OCI-LY1 (cell line): Measurements from ENCODE around the gene PIP5K1C.

ENCODE experiments used
- H2AFZ ChIP-seq: fragments of 200-600 bp; sonication (generic), shearing (Covaris generic); 2 replicates; pipeline ENCODE4 v1.6.0; 2014; ENCODE audit warnings: antibody characterized with exemption, mild to moderate bottlenecking, low read length
- H3F3A ChIP-seq: fragments of 200-600 bp; sonication (generic), shearing (Covaris generic); 2 replicates; pipeline ENCODE4 v1.6.0; 2014; ENCODE audit warnings: mild to moderate bottlenecking, antibody characterized with exemption, low read length, moderate library complexity; ENCODE audit not compliant: insufficient read depth
- H3K27ac ChIP-seq: fragments of 200-600 bp; sonication (generic); 2 replicates; pipeline ENCODE4 v1.5.1; 2014; ENCODE audit warnings: low read length, mixed run types, mild to moderate bottlenecking, low read depth; ENCODE audit not compliant: poor library complexity, severe bottlenecking
- H3K27me3 ChIP-seq: fragments of 200-600 bp; sonication (generic); 2 replicates; pipeline ENCODE4 v1.6.0; 2014; ENCODE audit warnings: antibody characterized with exemption, mild to moderate bottlenecking, low read length, moderate library complexity; ENCODE audit not compliant: insufficient read depth
- H3K36me3 ChIP-seq: fragments of 200-600 bp; sonication (generic); 2 replicates; pipeline ENCODE4 v1.6.1; 2014; ENCODE audit warnings: mild to moderate bottlenecking, antibody characterized with exemption, low read length, moderate library complexity, mixed read lengths; ENCODE audit not compliant: insufficient read depth
- H3K4me1 ChIP-seq: fragments of 200-600 bp; sonication (generic); 2 replicates; pipeline ENCODE4 v1.5.1; 2014; ENCODE audit warnings: mild to moderate bottlenecking, low read length, moderate library complexity; ENCODE audit not compliant: insufficient read depth, severe bottlenecking
- H3K4me2 ChIP-seq: fragments of 200-600 bp; sonication (generic), shearing (Covaris generic); 2 replicates; pipeline ENCODE4 v1.6.1; 2014; ENCODE audit warnings: low read length
- H3K4me3 ChIP-seq: fragments of 200-600 bp; sonication (generic); 2 replicates; pipeline ENCODE4 v1.5.1; 2014; ENCODE audit warnings: low read length, low read depth, mild to moderate bottlenecking, mixed read lengths; ENCODE audit not compliant: poor library complexity, severe bottlenecking
- H3K79me2 ChIP-seq: fragments of 200-600 bp; shearing (Covaris generic); 2 replicates; pipeline ENCODE4 v1.6.1; 2016; ENCODE audit warnings: mixed run types, low read length, mixed read lengths; ENCODE audit not compliant: insufficient read depth
- H3K9ac ChIP-seq: fragments of 200-600 bp; sonication (generic), shearing (Covaris generic); 2 replicates; pipeline ENCODE4 v1.6.1; 2014; ENCODE audit warnings: mild to moderate bottlenecking, low read length, mixed read lengths
- H3K9me2 ChIP-seq: fragments of 200-600 bp; sonication (generic), shearing (Covaris generic); 2 replicates; pipeline ENCODE4 v1.6.1; 2014; ENCODE audit warnings: low read depth, mild to moderate bottlenecking, low read length, mixed read lengths
- H3K9me3 ChIP-seq: fragments of 200-600 bp; shearing (Covaris generic); 2 replicates; pipeline ENCODE4 v1.6.1; 2014; ENCODE audit warnings: low read length, mixed read lengths
- H4K20me1 ChIP-seq: fragments of 200-600 bp; sonication (generic), shearing (Covaris generic); 2 replicates; pipeline ENCODE4 v1.6.0; 2016; ENCODE audit warnings: mild to moderate bottlenecking, low read length; ENCODE audit not compliant: insufficient read depth
- EZH2 ChIP-seq: fragments of 200-600 bp; sonication (generic), shearing (Covaris generic); IDR thresholded peaks from 2 replicates; pipeline ENCODE4 v1.8.0; 2017; ENCODE audit warnings: borderline replicate concordance, mixed run types, mild to moderate bottlenecking, antibody characterized with exemption, low read length, moderate library complexity, mixed read lengths
- TF ChIP-seq, protein P1 (sequence below): fragments of 200-600 bp; sonication (generic), shearing (Covaris generic); IDR thresholded peaks from 2 replicates; pipeline ENCODE4 v1.5.1; 2017; ENCODE audit warnings: mild to moderate bottlenecking, antibody characterized with exemption, low read length, moderate library complexity, mixed read lengths

Gene PIP5K1C

DNA sequence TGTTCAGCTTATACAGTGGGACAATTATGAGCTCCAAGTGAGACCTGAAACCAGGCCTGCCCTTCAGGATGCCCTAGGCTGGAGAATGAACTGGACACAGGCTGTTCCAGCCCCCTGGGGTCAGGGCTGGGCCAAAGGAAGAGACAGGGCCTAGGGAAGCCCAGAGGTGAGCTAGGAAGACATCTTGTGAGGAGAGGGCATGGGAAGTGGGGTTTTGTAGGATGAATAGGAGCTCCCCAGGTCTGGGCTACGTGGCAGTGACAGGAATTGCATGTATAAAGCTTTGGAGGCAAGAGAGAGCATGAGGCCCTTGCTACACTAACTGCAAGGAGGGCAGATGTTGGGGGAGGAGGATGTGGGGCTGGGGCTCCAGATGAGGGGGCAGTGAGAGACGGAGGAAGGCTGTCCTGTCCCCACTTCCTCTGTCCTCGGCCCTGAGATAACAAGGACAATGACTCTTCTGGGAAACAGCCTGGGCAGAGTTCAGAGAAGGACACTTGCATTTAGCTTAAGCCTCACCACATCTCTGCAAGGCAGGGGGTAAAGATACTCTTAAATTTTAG lies 92.1 kb downstream of the PIP5K1C start:
- Histone ChIP-seq H3K4me3 (no peak overlapping the region), H3K27ac (no peak overlapping the region)

DNA sequence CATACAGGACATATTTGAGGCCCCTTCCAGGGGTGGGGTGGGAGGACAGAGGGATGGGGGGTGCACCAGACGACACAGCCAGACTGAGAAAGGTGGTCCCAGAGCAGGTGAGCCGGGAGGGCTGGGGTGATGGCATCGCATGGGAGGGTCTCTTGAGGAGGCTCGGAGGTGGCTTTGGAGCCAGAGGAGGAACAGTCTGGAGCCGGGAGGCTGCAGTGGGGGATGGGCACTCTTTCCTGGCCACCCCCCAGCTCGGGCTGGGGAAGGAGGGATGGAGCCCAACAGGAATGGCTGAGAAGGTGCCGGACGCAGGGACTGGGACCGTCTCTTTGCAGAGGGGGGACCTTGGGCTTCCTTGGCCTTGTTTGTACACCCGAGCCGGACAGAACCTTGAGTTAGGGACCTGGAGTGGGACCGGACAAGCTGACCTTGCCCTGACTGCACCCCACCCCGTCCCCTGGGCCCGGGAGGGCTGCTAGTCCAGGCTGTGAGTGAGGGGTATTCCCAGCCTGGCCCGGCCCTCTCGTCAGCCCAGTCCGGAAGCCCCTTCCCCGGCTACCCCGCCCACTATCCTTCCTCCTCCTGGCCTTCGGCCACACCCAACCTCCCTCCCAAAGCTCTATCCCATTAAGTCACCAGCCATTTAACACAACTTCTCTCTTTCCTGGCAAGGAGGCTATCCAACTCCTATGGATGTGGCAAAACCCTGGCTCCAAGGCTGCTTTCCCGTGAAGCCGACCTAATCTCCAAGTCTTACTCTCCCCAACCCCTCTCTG lies 92.8 kb downstream of the PIP5K1C start:
- Histone ChIP-seq H3K36me3 (peaks cover 22% of the 10 kb centered on the region), H2AFZ (no peak overlapping the region), H3K27ac (no peak overlapping the region)

More for the DNA sequence above, 92.1 kb downstream of the PIP5K1C start:
- Histone ChIP-seq H2AFZ (no peak overlapping the region), H3K36me3 (peaks cover 25% of the 10 kb centered on the region), H3K9ac (no peak overlapping the region), H3K9me3 (no peaks in the 10 kb centered on the region), H3F3A (no peaks in the 10 kb centered on the region), H4K20me1 (no peaks in the 10 kb centered on the region), H3K79me2 (no peaks in the 10 kb centered on the region), H3K27me3 (no peaks in the 10 kb centered on the region; the same call in 1 of the 2 replicates), H3K9me2 (no peaks in the 10 kb centered on the region), H3K4me1 (peaks cover 10% of the 10 kb centered on the region), H3K4me2 (no peak overlapping the region)
- TF ChIP-seq, protein P1, sequence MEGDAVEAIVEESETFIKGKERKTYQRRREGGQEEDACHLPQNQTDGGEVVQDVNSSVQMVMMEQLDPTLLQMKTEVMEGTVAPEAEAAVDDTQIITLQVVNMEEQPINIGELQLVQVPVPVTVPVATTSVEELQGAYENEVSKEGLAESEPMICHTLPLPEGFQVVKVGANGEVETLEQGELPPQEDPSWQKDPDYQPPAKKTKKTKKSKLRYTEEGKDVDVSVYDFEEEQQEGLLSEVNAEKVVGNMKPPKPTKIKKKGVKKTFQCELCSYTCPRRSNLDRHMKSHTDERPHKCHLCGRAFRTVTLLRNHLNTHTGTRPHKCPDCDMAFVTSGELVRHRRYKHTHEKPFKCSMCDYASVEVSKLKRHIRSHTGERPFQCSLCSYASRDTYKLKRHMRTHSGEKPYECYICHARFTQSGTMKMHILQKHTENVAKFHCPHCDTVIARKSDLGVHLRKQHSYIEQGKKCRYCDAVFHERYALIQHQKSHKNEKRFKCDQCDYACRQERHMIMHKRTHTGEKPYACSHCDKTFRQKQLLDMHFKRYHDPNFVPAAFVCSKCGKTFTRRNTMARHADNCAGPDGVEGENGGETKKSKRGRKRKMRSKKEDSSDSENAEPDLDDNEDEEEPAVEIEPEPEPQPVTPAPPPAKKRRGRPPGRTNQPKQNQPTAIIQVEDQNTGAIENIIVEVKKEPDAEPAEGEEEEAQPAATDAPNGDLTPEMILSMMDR: no peak
- no peak for TF ChIP-seq EZH2

DNA sequence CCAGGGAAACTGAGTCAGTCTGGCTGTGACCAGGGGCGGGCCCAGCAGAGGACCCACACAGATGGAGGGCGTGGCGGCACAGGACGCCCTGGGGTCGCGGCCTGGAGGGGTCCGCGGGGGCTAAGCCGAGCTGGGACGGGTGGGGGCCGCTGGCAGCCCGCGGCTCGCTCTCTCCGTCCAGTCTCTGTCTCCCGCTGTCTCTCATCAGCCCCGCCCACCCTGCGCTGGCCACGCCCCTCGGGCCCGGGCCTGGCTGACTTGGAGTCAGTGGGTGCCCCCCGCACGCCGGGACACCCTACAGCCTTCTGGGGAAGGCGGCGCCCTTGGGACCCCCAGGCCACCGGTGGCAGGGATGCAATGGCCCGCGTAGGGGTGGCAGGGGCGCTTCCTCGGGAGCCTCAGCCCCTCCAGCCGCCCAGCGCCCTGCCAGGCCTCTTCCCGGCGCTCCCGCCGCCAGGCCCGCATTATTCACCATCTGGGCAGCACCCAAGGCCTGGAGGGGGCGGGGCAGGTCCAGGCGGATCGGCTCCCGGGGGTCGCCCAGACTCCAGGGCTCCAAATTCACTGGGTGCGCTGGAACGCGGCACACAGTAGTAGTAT lies 93.5 kb downstream of the PIP5K1C start, which contains the start of gene TBXA2R:
TSS of gene TBXA2R (minus strand) at position 186 of the 600 bp plus-strand sequence. CDS start 6,241 bp downstream, outside the sequence.
- no peaks in the 10 kb centered on the region; the same call in 1 of the 2 replicates for H3K27me3 ChIP-seq
- no peaks in the 10 kb centered on the region for H3K9me3 ChIP-seq
- H3K79me2 ChIP-seq: no peaks in the 10 kb centered on the region
- no peaks in the 10 kb centered on the region for H4K20me1 ChIP-seq
- no peak within 1 kb of the TSS for H3K4me2 ChIP-seq
- H3K36me3 ChIP-seq: peaks cover 16% of the 10 kb centered on the region
- H3K4me3 ChIP-seq: no peak within 1 kb of the TSS
- TF ChIP-seq, protein P1: no peak
- TF ChIP-seq EZH2: no peak
- H3K27ac ChIP-seq: no peak within 1 kb of the TSS
- H2AFZ ChIP-seq: no peak within 1 kb of the TSS
- no peaks in the 10 kb centered on the region for H3K9me2 ChIP-seq
- H3F3A ChIP-seq: no peaks in the 10 kb centered on the region
- H3K9ac ChIP-seq: no peak within 1 kb of the TSS
- peaks cover 10% of the 10 kb centered on the region for H3K4me1 ChIP-seq

More for the DNA sequence above, 92.8 kb downstream of the PIP5K1C start:
- Histone ChIP-seq H3K4me1 (peaks cover 10% of the 10 kb centered on the region), H3K9me3 (no peaks in the 10 kb centered on the region), H3K4me2 (no peak overlapping the region), H3K27me3 (no peaks in the 10 kb centered on the region; the same call in 1 of the 2 replicates), H3K79me2 (no peaks in the 10 kb centered on the region), H3K9me2 (no peaks in the 10 kb centered on the region), H3F3A (no peaks in the 10 kb centered on the region), H3K4me3 (no peak overlapping the region), H4K20me1 (no peaks in the 10 kb centered on the region), H3K9ac (no peak overlapping the region)
- TF ChIP-seq, protein P1: no peak
- TF ChIP-seq EZH2: no peak
